LNCAP (cell line): ENCODE measurements around the gene DVL3.

Experiments
- CTCF ChIP-seq: fragments of 450-650 bp; IDR thresholded peaks from 2 replicates; pipeline ENCODE4 v1.5.1; 2017; ENCODE audit warnings: mild to moderate bottlenecking

DVL3 gene

DNA sequence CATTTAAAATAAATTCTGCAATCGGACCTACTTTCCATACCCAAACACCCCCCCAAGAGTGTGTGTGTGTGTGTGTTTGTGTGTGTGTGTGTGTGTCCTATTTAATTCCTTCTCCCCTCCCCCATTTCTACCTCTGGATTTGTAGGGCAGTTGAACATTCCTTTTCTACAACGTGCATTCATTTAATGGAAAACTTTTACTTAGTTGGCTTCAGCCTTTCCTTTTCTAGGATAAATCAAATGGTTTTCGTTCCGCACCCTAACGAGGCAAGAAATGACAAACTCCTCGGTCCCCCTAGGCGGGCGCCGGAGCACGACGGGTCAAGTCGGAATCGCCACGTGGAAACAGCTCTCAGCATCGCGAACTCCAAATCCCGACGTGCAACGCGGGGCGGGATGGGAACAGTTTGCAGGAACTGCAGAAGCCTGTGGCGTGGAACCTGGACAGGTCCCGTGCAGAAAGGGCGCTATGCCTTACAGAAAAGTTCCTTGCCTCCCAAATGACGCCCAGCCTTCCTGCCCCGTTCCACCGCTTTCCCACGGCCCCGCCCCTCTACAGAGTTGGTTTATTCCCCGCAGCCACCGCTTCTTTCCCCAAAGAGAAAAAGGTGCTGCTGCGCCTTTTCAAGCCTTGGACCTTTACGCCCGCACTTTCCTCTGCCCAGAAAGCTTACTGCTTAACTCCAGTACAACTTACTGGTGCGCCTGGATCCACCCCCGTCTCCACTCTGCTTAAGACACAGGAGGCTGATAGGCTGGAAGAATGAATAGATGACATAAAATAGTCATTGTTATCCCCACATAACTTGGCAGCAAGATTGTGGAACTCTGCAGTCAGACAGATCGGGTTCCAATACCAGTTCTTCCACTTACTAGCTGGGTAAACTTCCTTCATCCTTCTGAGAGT is 21.1 kb upstream of the DVL3 start:
- no peak for TF ChIP-seq CTCF

GRCh38 chr3:184134746-184135148 is 20.4 kb upstream of the DVL3 start:
- TF ChIP-seq CTCF: no peak

GRCh38 chr3:184135149-184135910 is 19.8 kb upstream of the DVL3 start, which contains the start of gene EIF2B5:
Gene EIF2B5, plus strand, starts transcription at chr3:184135358. Its CDS starts 28 bp downstream, at chr3:184135386.
- peak; percentile 42; the same call in 1 of the 2 replicates for TF ChIP-seq CTCF

GRCh38 chr3:184135911-184136260 is 19.3 kb upstream of the DVL3 start:
- TF ChIP-seq CTCF: no peak

GRCh38 chr3:184140436-184140835 is 14.7 kb upstream of the DVL3 start:
- no peak for TF ChIP-seq CTCF

- no peak for TF ChIP-seq CTCF
Measured at GRCh38 chr3:184142199-184142598, 13.0 kb upstream of the DVL3 start.

- TF ChIP-seq CTCF: no peak
Measured at GRCh38 chr3:184143327-184143726, 11.8 kb upstream of the DVL3 start.
